Dendritic cell treated with granulocyte-macrophage colony-stimulating factor and Interleukin-4, amounts not matched to agents 40 ng/mL and 50 ng/mL, for 4 days (primary cell): ENCODE measurements around the gene POM121L2.

Experiments used
- H3K27ac Mint-ChIP-seq: one replicate; pipeline ENCODE4 v1.8.0; 2022; ENCODE audit warnings: mild to moderate bottlenecking, mixed read lengths
- H3K27me3 Mint-ChIP-seq: one replicate; pipeline ENCODE4 v1.8.0; 2022; ENCODE audit warnings: mild to moderate bottlenecking, mixed read lengths
- H3K36me3 Mint-ChIP-seq: one replicate; pipeline ENCODE4 v1.8.0; 2022; ENCODE audit warnings: low read depth, mixed read lengths
- H3K4me1 Mint-ChIP-seq: one replicate; pipeline ENCODE4 v1.8.0; 2022; ENCODE audit warnings: low read depth, mixed read lengths
- H3K4me3 Mint-ChIP-seq: one replicate; pipeline ENCODE4 v1.8.0; 2022; ENCODE audit warnings: mild to moderate bottlenecking, moderate library complexity, mixed read lengths
- H3K9me3 Mint-ChIP-seq: one replicate; pipeline ENCODE4 v1.8.0; 2022; ENCODE audit warnings: mixed read lengths
- intact Hi-C: fragments of 100-400 bp; cut with micrococcal nuclease; formaldehyde crosslinking; loops from one replicate; pipeline ENCODE4 v1.15.0; 2022

The POM121L2 gene

GRCh38 chr6:27312146-27312949 is at the start of gene POM121L2:
Gene POM121L2 (minus strand): TSS chr6:27312273. CDS start chr6:27312170, 103 bp downstream.
- peaks cover 9% of the 10 kb centered on the region for H3K9me3 Mint-ChIP-seq
- H3K36me3 Mint-ChIP-seq: no peaks in the 10 kb centered on the region
- H3K4me1 Mint-ChIP-seq: peaks cover 14% of the 10 kb centered on the region
- no peak within 1 kb of the TSS for H3K27ac Mint-ChIP-seq
- peaks cover 68% of the 10 kb centered on the region for H3K27me3 Mint-ChIP-seq
- H3K4me3 Mint-ChIP-seq: peak within 1 kb of the TSS; percentile 70
- intact Hi-C loops: no loop called here

DNA sequence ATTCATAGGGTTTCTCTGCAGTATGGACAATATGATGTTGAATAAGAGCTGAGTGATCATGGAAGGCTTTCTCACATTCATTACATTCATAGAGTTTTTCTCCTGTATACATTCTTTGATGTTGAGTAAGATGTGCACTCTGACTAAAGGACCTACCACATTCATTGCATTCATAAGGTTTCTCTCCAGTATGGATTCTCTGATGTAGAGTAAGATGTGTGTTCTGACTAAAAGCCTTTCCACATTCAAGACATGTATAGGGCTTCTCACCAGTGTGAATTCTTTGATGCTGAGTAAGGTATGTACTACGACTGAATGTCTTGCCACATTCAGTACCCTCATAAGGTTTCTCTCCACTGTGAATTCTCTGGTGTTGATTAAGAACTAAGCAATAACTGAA is 47.2 kb upstream of the POM121L2 start:
- no peaks in the 10 kb centered on the region for H3K4me1 Mint-ChIP-seq
- H3K36me3 Mint-ChIP-seq: no peaks in the 10 kb centered on the region
- no peak overlapping the region for H3K27ac Mint-ChIP-seq
- no peaks in the 10 kb centered on the region for H3K27me3 Mint-ChIP-seq
- H3K9me3 Mint-ChIP-seq: peaks cover 48% of the 10 kb centered on the region
- intact Hi-C loops: no loop called here
- no peak overlapping the region for H3K4me3 Mint-ChIP-seq

DNA sequence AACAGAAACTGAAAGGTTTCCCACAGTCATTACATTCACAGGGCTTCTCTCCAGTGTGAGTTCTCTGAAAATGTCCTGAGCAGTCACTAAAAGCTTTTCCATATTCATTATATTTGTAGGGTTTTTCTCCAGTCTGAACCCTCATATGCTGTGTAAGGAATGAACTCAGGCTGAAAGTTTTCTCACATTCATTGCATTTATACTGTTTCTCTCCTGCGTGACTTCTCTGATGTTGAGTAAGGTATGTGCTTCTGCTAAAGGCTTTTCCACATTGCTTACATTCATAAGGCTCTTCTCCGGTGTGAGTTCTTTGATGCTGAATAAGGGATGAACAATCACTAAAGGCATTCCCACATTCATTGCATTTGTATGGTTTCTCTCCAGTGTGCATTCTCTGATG is 46.7 kb upstream of the POM121L2 start:
- no peaks in the 10 kb centered on the region for H3K27me3 Mint-ChIP-seq
- H3K9me3 Mint-ChIP-seq: peaks cover 52% of the 10 kb centered on the region
- intact Hi-C loops: no loop called here
- no peaks in the 10 kb centered on the region for H3K4me1 Mint-ChIP-seq
- no peaks in the 10 kb centered on the region for H3K36me3 Mint-ChIP-seq
- no peak overlapping the region for H3K4me3 Mint-ChIP-seq
- H3K27ac Mint-ChIP-seq: no peak overlapping the region

- no peaks in the 10 kb centered on the region for H3K27me3 Mint-ChIP-seq
- H3K9me3 Mint-ChIP-seq: peaks cover 47% of the 10 kb centered on the region
- H3K4me3 Mint-ChIP-seq: no peak overlapping the region
- H3K4me1 Mint-ChIP-seq: no peaks in the 10 kb centered on the region
- intact Hi-C loops: no loop called here
- no peaks in the 10 kb centered on the region for H3K36me3 Mint-ChIP-seq
- no peak overlapping the region for H3K27ac Mint-ChIP-seq
Measured at GRCh38 chr6:27352850-27353249, 40.8 kb upstream of the POM121L2 start.

DNA sequence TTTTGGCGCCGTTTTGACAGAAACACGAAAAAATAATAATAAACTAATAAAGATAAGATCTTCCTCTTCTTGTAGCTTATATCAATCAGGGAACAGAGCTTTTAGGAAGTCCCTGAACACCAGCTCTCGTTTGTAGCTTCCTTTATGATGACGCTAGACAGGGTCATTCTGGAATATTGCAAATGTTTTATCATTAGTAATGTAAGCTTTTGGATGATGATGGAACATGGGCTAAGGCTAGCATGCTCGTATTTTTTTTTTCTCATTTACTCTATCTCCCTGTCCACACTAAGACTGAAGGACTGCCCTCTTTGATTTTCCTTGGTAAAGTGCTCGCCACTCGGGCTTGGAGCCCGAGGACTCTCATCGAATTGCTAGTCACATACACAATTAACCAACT is 22.1 kb upstream of the POM121L2 start:
- Mint-ChIP-seq H3K9me3 (peaks cover 17% of the 10 kb centered on the region), H3K4me1 (no peaks in the 10 kb centered on the region), H3K27ac (no peak overlapping the region), H3K4me3 (no peak overlapping the region), H3K36me3 (no peaks in the 10 kb centered on the region), H3K27me3 (peaks cover 32% of the 10 kb centered on the region)
- intact Hi-C loops: no loop called here

DNA sequence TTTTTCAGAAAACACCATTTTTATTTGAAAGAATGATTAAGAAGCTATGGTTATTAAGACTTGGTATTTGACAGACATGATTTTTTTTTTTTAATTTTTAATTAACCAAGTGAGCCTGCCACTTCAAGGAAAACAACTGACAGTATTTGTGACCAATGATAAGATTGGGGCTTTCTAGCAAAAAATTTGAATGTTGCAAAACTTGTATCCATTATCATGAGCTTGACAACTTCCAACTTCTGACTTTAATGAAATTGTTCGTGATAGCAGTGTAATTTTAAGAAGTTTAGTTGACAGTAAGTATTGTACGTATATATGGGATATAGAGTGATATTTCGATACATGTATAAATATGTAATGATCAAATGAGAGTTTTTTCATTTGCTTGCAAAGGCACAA is 21.6 kb upstream of the POM121L2 start:
- intact Hi-C loops: no loop called here
- no peak overlapping the region for H3K4me3 Mint-ChIP-seq
- no peaks in the 10 kb centered on the region for H3K36me3 Mint-ChIP-seq
- peaks cover 34% of the 10 kb centered on the region for H3K27me3 Mint-ChIP-seq
- H3K9me3 Mint-ChIP-seq: peaks cover 17% of the 10 kb centered on the region
- H3K4me1 Mint-ChIP-seq: no peaks in the 10 kb centered on the region
- H3K27ac Mint-ChIP-seq: no peak overlapping the region

DNA sequence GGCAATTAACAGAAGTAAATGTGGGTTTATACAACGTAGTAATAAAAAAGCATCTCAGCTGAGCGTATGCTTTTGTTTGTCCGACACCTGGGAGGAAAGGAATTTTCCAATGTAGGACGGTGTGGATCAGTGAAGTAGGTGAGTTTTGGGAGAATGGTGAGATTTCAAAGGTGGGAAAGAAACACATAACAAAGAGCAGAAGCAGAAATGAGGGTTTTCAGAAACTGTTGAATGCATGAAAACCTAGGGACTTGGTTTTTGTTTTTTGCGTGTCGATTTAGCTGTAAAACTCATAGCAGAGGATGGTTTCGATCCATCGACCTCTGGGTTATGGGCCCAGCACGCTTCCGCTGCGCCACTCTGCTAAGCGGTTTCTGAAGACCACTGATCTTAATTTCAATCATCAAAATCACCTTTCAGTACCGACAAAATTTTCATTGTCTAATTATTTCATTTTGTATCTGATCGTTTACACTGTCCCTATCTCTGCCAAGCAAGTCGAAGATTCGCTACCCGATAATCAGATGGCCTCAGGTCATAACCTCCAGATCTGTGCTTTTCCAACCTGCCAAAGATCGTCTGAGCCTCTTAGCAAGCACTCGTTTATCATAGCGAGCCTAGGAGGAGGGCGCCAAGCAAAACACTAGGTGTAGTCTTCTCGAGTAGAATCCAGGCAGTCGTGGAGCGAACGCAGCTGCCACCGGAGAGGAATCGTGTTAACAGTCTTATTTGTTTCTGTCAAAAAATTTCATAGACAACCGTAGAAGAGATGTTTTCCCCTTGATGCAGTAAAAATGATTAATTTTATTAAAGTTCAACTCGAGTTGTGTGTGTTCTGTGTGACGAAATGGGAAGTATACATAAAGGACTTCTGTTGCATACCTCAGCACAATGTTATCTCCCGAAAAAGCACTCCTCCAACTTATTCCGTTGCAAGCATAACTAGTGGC is 20.9 kb upstream of the POM121L2 start:
- intact Hi-C loops: no loop called here
- Mint-ChIP-seq H3K4me3 (no peak overlapping the region), H3K27ac (no peak overlapping the region), H3K4me1 (no peaks in the 10 kb centered on the region), H3K27me3 (peaks cover 31% of the 10 kb centered on the region), H3K9me3 (peaks cover 17% of the 10 kb centered on the region), H3K36me3 (no peaks in the 10 kb centered on the region)

- Mint-ChIP-seq H3K9me3 (no peaks in the 10 kb centered on the region), H3K4me3 (no peak overlapping the region), H3K36me3 (no peaks in the 10 kb centered on the region), H3K27ac (no peak overlapping the region), H3K27me3 (peaks cover 11% of the 10 kb centered on the region), H3K4me1 (no peaks in the 10 kb centered on the region)
- intact Hi-C loops: no loop called here
Measured at GRCh38 chr6:27327023-27327738, 15.1 kb upstream of the POM121L2 start.

DNA sequence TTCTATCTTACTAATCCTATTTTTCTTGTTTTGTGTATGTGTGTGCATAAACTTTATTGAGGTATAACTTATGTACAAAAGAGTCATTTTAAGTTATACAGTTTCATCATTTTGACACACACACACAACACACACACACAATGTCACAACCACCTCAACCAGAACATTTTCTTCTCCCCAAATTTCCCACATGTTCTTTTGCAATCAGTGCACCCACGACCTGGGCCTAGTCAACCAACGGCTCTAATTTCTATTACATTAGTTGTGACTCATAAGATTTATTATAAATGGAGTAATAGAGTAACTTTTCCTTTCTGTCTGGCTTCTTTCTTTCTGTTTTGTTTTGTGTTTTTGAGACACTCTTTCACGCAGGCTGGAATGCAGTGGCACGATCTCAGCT is 9.8 kb upstream of the POM121L2 start:
- H3K9me3 Mint-ChIP-seq: no peaks in the 10 kb centered on the region
- H3K27me3 Mint-ChIP-seq: peaks cover 17% of the 10 kb centered on the region
- no peaks in the 10 kb centered on the region for H3K4me1 Mint-ChIP-seq

GRCh38 chr6:27321370-27321769 is 9.3 kb upstream of the POM121L2 start:
- peaks cover 17% of the 10 kb centered on the region for H3K27me3 Mint-ChIP-seq

More for the DNA sequence above, 9.8 kb upstream of the POM121L2 start:
- no peak overlapping the region for H3K4me3 Mint-ChIP-seq
- intact Hi-C loops: no loop called here
- no peak overlapping the region for H3K27ac Mint-ChIP-seq
- no peaks in the 10 kb centered on the region for H3K36me3 Mint-ChIP-seq

DNA sequence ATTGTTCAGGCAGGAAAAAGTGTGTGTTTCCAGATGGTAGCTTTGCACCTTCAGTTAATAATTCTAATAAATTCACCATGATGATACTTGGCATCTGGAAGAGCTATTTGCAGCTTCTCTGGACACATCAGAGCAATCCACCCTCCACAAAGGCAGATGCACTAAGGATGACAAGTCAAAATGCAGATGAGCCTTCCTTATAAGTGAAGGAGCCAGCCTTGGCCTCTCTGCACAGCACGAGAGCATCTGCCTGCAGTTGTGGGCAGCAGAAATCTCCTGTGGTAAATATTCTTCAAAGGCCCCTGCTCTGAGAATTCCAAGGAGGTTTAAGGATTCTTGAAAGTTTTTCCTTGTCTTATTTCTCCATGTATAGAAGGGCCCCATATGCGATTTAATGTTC is 6.9 kb upstream of the POM121L2 start:
- Mint-ChIP-seq H3K27ac (no peak overlapping the region), H3K9me3 (peaks cover 2% of the 10 kb centered on the region), H3K27me3 (peaks cover 28% of the 10 kb centered on the region), H3K4me1 (no peaks in the 10 kb centered on the region), H3K36me3 (no peaks in the 10 kb centered on the region), H3K4me3 (no peak overlapping the region)
- intact Hi-C loops: no loop called here

More at GRCh38 chr6:27321370-27321769, 9.3 kb upstream of the POM121L2 start:
- Mint-ChIP-seq H3K27ac (no peak overlapping the region), H3K36me3 (no peaks in the 10 kb centered on the region), H3K4me1 (no peaks in the 10 kb centered on the region), H3K4me3 (no peak overlapping the region), H3K9me3 (no peaks in the 10 kb centered on the region)
- intact Hi-C loops: no loop called here

GRCh38 chr6:27314046-27314445 is 2.0 kb upstream of the POM121L2 start:
- no peak overlapping the region for H3K4me3 Mint-ChIP-seq
- H3K4me1 Mint-ChIP-seq: peaks cover 14% of the 10 kb centered on the region
- H3K27ac Mint-ChIP-seq: no peak overlapping the region
- no peaks in the 10 kb centered on the region for H3K36me3 Mint-ChIP-seq
- intact Hi-C loops: no loop called here
- H3K9me3 Mint-ChIP-seq: peaks cover 9% of the 10 kb centered on the region
- H3K27me3 Mint-ChIP-seq: peaks cover 65% of the 10 kb centered on the region

DNA sequence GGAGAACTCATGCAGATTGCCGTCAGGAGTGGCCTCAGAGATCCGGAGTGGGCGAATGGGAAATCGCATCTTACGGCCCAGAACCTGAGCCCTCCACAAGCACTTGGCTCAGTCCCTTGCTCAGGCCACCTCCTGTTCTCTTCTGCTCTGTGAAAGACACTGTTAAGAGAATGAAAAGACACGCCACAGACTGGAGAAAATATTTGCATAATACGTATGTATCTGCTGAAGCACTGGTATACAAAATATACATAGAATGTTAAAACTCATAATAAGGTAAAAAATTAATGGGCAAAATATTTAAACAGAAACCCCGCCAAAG is 838 bp upstream of the POM121L2 start:
- Mint-ChIP-seq H3K4me1 (peaks cover 14% of the 10 kb centered on the region), H3K9me3 (peaks cover 9% of the 10 kb centered on the region), H3K27me3 (peaks cover 70% of the 10 kb centered on the region), H3K27ac (no peak overlapping the region), H3K36me3 (no peaks in the 10 kb centered on the region), H3K4me3 (peak overlapping the region; percentile 70)
- intact Hi-C loops: no loop called here

DNA sequence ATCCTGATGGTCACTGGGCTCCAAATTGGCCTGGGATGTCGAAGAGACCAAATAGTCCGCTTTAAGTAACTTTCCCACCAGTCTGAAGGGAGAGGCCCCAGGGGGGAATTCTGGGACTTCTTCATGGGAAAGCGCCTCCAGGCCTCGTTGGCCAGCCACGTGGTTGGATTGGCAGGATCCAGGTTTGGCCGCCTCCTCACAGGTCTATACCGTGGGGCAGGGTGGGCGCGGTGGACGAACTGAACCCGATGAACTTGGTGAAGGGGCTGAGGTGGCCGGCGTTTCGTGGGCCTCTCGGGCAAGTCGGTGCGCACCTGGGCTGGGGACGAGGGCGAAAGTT is 297 bp downstream of the POM121L2 start:
- no peak overlapping the region for H3K27ac Mint-ChIP-seq
- H3K27me3 Mint-ChIP-seq: peaks cover 66% of the 10 kb centered on the region
- H3K4me1 Mint-ChIP-seq: peaks cover 14% of the 10 kb centered on the region
- intact Hi-C loops: no loop called here
- H3K4me3 Mint-ChIP-seq: peak overlapping the region; percentile 70
- H3K36me3 Mint-ChIP-seq: no peaks in the 10 kb centered on the region
- H3K9me3 Mint-ChIP-seq: peaks cover 9% of the 10 kb centered on the region
